ENCODE results near the gene VWCE.
"Not testable (repeated sequence)": the region's sequence is repeated elsewhere in the genome, so short reads cannot be mapped to it uniquely, and the experiment has no call there.

Gene VWCE

DNA sequence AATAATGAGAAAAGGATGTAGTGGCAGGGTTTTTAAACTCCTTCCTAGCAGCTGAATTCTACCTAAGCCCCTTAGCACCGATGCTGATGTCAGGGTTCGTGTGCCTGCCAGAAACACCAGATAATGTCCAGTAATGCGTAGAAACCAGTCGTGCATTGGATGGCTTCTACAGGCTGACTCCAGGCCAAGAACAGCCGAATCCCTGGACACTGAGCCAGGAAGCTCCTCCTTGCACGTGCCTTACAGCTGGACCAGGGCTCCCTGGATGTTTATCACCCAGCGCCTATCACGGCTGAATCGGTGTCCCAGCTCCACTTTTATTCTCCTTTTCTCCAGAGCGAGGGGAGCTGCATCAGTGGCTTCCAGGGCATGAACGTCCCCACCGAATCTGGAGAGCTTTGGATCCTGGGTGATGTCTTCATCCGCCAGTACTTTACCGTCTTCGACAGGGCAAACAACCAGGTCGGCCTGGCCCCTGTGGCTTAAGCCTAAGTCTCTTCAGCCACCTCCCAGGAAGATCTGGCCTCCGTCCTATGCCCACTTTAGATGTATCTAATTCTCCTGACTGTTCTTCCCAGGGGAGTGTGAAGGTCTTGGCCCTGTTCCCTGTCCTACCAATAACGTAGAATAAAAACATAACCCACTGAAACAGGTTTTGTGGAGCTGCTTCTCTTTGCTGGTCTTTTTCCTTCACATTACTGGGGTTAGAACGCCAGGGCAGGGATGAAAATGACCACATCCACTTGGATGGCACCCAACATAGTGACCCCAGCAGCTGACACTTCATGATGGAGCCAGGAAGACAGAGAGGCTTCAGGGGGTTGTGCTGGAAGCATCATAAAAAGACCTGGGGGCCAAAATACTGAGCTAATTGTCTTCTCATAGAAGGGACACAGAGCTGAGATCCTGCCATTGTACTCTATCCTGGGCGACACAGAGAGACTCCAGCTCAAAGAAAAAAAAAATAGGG, 44.0 kb downstream of the VWCE start:
- not testable (repeated sequence) for DNase-seq

DNA sequence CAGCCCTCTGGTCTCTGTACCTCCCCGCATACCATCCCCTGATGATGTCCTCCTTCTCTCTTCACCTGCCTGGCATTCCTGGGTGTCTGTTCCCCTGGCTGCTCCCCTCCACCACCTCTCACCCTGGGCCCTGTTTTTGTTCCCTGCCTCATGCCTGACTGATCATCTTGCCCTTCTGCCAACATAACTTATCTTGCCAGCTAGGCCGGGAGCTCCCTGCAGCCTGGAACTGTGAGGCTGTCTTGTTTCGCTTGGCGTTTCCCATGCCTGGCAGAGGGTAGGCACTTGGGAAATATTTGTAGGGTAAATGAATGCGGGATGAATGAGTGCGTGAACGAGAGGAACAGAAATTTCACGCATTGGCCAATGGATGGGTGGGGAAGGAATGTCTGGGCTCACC, 45.9 kb downstream of the VWCE start:
- not testable (repeated sequence) for DNase-seq

DNA sequence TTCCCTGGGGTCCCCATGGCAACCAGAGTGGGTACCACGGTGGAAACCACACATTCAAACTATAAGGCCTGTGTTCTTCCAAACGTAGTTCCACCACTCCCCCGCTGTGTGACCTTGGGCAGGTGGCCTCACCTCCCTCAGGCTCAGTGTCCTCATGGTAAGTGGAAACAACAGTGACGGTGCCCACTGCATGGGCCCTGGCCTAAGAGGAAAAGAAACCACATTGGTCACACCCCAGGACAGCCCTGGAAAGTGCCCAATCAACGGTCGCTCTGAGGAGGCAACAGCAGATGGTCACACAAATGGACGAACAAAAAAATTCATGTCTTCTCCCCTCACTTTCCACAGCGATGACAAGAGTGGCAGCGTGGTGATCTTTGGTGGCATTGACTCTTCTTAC, 47.0 kb downstream of the VWCE start:
- not testable (repeated sequence) for DNase-seq

DNA sequence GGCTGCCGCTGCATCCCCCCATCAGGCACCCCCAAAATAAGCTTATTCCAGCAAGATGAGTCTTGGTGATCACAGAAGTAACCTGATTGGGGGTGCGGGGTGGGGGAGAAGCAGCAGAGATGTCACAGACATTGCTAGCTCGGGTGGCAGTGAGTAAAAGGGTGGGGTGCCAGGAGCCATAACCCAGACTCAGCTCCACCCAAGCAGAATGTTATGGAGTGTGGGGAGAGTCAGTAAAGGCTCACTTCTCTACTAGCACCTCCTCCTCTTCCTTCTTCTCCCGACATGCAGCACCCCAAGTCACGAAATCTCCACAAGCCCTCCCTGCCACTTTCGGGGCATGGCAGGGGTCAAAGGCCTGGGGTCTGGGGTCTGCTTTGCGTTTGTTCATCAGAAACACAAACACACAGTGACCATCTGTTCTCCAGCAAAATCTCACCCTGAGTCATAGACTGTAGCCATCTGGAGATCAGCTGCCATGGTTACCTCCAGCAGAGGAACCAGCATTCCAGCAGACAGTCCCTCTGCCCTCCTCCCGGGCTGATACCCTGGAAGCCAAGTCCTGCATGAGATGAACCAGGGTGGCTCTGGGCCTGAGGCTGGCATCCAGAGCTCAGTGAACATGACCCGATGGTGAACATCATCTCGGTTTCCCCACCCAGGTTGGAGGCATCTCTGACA, 49.7 kb downstream of the VWCE start:
- not testable (repeated sequence) for DNase-seq

DNA sequence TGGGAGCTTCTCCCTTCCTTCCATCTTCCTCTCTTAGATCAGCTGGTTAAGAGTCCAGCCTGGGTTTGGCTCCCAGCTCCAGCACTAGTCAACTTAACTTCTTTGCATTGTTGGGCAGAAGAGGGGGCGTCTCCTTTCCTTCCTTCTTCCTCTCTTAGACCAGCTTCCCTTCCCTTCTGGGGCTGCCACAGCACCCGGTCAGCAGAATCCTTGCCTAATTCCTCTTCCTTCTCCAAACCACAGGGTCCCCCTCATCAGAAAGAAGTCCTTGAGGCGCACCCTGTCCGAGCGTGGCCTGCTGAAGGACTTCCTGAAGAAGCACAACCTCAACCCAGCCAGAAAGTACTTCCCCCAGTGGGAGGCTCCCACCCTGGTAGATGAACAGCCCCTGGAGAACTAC, 53.6 kb downstream of the VWCE start:
- not testable (repeated sequence) for DNase-seq

DNA sequence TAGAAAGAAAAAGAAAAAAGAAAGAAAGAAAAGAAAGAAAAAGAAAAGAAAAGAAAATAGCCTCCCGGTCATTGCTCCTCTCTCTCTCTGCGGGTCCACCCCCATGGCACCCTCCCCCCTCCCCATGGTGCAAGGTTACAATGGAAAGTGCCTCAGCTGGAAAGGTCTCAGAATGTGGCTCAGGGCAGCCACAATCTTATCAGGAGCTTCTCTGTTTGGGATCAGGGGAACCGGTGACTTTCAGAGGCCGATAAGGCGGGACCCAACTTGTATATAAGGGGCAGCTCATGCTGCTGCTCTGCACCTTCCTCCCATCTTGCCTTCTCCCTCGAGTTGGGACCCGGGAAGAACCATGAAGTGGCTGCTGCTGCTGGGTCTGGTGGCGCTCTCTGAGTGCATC, 54.2 kb downstream of the VWCE start, which contains the start of gene PGA5:
Gene PGA5 (plus strand): TSS at position 301 of the 400 bp plus-strand sequence. CDS start 52 bp downstream, at position 353.
- not testable (repeated sequence) for DNase-seq

GRCh38 chr11:61240288-61240687, 54.8 kb downstream of the VWCE start:
- DNase-seq, result not testable (repeated sequence)

DNA sequence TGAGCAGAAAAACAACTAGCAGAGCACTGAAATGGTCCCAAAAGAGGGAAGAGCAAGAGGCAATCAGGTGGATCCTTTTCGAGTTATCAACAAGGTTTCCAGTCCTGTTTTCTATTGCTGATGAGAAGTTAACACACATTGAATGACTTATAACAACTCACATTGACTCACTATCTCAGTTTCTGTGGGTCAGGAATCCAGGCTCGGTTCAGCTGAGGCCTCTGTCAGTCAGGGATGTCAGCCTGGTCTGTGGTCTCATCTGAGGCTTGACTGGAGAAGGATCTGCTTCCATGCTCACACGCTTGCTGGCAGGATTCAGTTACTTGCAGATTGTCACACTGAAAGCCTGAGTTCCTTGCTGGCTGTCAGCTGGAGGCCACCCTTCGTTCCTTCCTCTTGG, 58.0 kb downstream of the VWCE start:
- DNase-seq, result not testable (repeated sequence)

GRCh38 chr11:61232548-61233145, 62.5 kb downstream of the VWCE start:
- DNase-seq, result not testable (repeated sequence)

DNA sequence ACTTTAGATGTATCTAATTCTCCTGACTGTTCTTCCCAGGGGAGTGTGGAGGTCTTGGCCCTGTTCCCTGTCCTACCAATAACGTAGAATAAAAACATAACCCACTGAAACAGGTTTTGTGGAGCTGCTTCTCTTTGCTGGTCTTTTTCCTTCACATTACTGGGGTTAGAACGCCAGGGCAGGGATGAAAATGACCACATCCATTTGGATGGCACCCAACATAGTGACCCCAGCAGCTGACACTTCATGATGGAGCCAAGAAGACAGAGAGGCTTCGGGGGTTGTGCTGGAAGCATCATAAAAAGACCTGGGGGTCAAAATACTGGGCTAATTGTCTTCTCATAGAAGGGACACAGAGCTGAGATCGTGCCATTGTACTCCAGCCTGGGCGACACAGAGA, 63.5 kb downstream of the VWCE start:
- not testable (repeated sequence) for DNase-seq

DNA sequence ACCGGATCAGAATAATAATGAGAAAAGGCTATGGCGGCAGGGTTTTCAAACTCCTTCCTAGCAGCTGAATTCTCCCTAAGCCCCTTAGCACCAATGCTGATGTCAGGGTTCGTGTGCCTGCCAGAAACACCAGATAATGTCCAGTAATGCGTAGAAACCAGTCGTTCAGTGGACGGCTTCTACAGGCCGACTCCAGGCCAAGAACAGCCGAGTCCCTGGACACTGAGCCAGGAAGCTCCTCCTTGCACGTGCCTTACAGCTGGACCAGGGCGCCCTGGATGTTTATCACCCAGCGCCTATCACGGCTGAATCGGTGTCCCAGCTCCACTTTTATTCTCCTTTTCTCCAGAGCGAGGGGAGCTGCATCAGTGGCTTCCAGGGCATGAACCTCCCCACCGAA, 64.1 kb downstream of the VWCE start:
- not testable (repeated sequence) for DNase-seq

GRCh38 chr11:61229458-61229857, 65.7 kb downstream of the VWCE start:
- DNase-seq, result not testable (repeated sequence)

- not testable (repeated sequence) for DNase-seq
Measured at GRCh38 chr11:61226457-61227137, 68.5 kb downstream of the VWCE start.

DNA sequence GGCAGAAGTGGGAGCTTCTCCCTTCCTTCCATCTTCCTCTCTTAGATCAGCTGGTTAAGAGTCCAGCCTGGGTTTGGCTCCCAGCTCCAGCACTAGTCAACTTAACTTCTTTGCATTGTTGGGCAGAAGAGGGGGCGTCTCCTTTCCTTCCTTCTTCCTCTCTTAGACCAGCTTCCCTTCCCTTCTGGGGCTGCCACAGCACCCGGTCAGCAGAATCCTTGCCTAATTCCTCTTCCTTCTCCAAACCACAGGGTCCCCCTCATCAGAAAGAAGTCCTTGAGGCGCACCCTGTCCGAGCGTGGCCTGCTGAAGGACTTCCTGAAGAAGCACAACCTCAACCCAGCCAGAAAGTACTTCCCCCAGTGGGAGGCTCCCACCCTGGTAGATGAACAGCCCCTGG, 72.4 kb downstream of the VWCE start:
- DNase-seq, result not testable (repeated sequence)

DNA sequence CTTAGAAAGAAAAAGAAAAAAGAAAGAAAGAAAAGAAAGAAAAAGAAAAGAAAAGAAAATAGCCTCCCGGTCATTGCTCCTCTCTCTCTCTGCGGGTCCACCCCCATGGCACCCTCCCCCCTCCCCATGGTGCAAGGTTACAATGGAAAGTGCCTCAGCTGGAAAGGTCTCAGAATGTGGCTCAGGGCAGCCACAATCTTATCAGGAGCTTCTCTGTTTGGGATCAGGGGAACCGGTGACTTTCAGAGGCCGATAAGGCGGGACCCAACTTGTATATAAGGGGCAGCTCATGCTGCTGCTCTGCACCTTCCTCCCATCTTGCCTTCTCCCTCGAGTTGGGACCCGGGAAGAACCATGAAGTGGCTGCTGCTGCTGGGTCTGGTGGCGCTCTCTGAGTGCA, 73.1 kb downstream of the VWCE start, which contains the start of gene PGA4:
Gene PGA4 (plus strand): TSS at position 301 of the 400 bp plus-strand sequence. CDS start 54 bp downstream, at position 355.
- not testable (repeated sequence) for DNase-seq

GRCh38 chr11:61219016-61219415, 76.1 kb downstream of the VWCE start:
- DNase-seq, result not testable (repeated sequence)

DNA sequence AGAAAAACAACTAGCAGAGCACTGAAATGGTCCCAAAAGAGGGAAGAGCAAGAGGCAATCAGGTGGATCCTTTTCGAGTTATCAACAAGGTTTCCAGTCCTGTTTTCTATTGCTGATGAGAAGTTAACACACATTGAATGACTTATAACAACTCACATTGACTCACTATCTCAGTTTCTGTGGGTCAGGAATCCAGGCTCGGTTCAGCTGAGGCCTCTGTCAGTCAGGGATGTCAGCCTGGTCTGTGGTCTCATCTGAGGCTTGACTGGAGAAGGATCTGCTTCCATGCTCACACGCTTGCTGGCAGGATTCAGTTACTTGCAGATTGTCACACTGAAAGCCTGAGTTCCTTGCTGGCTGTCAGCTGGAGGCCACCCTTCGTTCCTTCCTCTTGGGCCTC, 76.8 kb downstream of the VWCE start:
- not testable (repeated sequence) for DNase-seq

- DNase-seq, result not testable (repeated sequence)
Measured at GRCh38 chr11:61213711-61214324, 81.3 kb downstream of the VWCE start.

- DNase-seq, result not testable (repeated sequence)
Measured at GRCh38 chr11:61212202-61212601, 82.9 kb downstream of the VWCE start.

DNA sequence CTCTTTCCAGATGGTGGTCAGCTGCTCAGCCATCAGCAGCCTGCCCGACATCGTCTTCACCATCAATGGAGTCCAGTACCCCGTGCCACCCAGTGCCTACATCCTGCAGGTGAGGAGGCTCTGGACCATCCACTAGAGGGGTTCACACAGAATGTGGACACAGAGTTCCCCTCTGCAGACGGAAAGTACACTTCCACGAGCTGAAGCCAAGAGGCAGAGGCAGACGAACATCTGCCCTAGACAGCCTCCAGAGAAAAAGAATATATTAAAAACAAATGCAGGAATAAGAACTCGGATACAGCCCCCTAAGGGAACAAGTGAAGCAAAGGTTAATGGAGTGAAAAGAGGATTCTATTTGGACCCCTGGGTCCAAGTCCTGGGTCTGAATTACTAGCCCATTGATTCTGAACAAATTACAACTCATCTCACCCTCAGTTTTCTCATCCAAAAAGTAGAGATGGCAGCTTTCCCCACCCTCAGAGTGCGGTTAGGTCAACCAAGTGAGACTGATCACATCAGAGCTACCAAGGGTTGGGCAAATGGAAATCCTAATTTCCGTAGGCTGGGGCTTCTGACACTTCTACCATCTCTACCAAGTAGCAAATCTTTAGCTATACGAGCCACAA, 83.7 kb downstream of the VWCE start:
- not testable (repeated sequence) for DNase-seq

- not testable (repeated sequence) for DNase-seq
Measured at GRCh38 chr11:61210629-61211028, 84.5 kb downstream of the VWCE start.
